OCI-LY3 (cell line): Measurements from ENCODE around the gene RHBDF2.
"Not testable (repeated sequence)": the region's sequence is repeated elsewhere in the genome, so short reads cannot be mapped to it uniquely, and the experiment has no call there.

Source experiments
- EZH2phosphoT487 ChIP-seq: fragments of 200-600 bp; shearing (Covaris generic); IDR thresholded peaks from 2 replicates; pipeline ENCODE4 v1.6.1; 2018; ENCODE audit warnings: antibody characterized with exemption, mixed run types, low read depth
- TF ChIP-seq, protein P1 (sequence below): fragments of 200-600, 300-600 bp; sonication (generic); IDR thresholded peaks from 2 replicates; pipeline ENCODE4 v1.5.1; 2014; ENCODE audit warnings: antibody characterized with exemption, low read length, low read depth

DNA sequence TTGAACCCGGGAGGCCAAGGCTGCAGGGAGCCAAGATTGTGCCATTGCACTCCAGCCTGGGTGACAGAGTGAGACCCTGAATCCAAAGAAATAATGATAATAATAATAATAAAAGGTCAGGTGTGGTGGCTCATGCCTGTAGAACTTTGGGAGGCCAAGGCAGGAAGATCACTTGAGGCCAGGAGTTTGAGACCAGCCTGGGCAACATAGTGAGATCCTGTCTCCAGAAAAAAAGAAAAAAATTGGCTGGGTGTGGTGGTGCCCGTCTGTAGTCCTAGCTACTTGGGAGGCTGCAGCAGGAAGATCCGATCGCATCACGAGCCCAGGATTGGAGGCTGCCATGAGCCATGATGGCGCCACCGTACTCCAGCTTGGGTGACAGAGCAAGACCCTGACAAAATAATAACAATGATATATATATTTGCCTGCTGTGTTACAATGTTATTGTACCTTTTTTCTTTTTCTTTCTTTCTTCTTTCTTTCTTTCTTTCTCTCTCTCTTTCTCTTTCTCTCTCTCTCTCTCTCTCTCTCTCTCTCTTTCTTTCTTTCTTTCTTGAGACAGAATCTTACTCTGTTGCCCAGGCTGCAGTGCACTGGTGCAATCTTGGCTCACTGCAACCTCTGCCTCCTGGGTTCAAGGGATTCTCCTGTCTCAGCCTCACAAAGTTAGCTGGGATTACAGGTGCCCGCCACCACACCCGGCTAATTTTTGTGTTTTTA lies 32.6 kb upstream of the RHBDF2 start:
- TF ChIP-seq, protein P1, sequence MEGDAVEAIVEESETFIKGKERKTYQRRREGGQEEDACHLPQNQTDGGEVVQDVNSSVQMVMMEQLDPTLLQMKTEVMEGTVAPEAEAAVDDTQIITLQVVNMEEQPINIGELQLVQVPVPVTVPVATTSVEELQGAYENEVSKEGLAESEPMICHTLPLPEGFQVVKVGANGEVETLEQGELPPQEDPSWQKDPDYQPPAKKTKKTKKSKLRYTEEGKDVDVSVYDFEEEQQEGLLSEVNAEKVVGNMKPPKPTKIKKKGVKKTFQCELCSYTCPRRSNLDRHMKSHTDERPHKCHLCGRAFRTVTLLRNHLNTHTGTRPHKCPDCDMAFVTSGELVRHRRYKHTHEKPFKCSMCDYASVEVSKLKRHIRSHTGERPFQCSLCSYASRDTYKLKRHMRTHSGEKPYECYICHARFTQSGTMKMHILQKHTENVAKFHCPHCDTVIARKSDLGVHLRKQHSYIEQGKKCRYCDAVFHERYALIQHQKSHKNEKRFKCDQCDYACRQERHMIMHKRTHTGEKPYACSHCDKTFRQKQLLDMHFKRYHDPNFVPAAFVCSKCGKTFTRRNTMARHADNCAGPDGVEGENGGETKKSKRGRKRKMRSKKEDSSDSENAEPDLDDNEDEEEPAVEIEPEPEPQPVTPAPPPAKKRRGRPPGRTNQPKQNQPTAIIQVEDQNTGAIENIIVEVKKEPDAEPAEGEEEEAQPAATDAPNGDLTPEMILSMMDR = not testable (repeated sequence)
- TF ChIP-seq EZH2phosphoT487 = not testable (repeated sequence)
